OCI-LY3 (cell line): ENCODE results near the gene ROBO2.

Experiments used
- EZH2phosphoT487 ChIP-seq: fragments of 200-600 bp; shearing (Covaris generic); IDR thresholded peaks from 2 replicates; pipeline ENCODE4 v1.6.1; 2018; ENCODE audit warnings: antibody characterized with exemption, mixed run types, low read depth
- TF ChIP-seq, protein P1 (sequence below): fragments of 200-600, 300-600 bp; sonication (generic); IDR thresholded peaks from 2 replicates; pipeline ENCODE4 v1.5.1; 2014; ENCODE audit warnings: antibody characterized with exemption, low read length, low read depth

DNA sequence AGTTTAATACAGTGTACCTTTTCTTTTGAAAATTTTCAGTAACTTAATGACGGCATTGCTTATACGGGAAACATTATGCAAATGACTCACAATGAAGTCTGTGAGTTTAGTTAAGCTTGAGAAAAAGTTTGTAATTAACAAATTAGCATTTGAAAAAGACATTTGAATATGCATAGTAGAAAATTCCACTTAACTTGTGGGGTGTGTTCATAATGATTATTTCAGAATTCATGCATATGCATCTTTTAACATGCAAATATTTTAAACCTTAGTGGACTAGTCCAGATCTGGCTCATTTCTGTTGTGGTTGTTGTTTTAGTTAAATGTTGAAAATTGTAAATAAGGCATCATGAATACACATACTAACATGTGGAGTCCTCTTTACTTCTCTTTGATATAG is 239.4 kb downstream of the ROBO2 start:
- TF ChIP-seq EZH2phosphoT487 = no peak
- TF ChIP-seq, protein P1, sequence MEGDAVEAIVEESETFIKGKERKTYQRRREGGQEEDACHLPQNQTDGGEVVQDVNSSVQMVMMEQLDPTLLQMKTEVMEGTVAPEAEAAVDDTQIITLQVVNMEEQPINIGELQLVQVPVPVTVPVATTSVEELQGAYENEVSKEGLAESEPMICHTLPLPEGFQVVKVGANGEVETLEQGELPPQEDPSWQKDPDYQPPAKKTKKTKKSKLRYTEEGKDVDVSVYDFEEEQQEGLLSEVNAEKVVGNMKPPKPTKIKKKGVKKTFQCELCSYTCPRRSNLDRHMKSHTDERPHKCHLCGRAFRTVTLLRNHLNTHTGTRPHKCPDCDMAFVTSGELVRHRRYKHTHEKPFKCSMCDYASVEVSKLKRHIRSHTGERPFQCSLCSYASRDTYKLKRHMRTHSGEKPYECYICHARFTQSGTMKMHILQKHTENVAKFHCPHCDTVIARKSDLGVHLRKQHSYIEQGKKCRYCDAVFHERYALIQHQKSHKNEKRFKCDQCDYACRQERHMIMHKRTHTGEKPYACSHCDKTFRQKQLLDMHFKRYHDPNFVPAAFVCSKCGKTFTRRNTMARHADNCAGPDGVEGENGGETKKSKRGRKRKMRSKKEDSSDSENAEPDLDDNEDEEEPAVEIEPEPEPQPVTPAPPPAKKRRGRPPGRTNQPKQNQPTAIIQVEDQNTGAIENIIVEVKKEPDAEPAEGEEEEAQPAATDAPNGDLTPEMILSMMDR = no peak
